ENCODE results near the gene DUOX1.
A peak's percentile ranks its signal among the peaks of the same experiment; 100 is the strongest.

The DUOX1 gene

GRCh38 chr15:45171912-45172311, 42.1 kb downstream of the DUOX1 start:
- no peaks in the 10 kb centered on the region for H3K27me3 ChIP-seq (ENCODE audit: control insufficient read depth, insufficient read depth, low read length)
- H3K9ac ChIP-seq (ENCODE audit: low read length): no peak overlapping the region
- no peak overlapping the region for H3K4me3 ChIP-seq (ENCODE audit: low read depth, low read length)
- H3K36me3 ChIP-seq (ENCODE audit: control insufficient read depth, insufficient read depth, low read length): peaks cover 29% of the 10 kb centered on the region
- H3K27ac ChIP-seq (ENCODE audit: low read depth, low read length): no peak overlapping the region
- H3K9me3 ChIP-seq (ENCODE audit: control insufficient read depth, insufficient read depth, low read depth, low read length): no peaks in the 10 kb centered on the region
- H3K4me1 ChIP-seq (ENCODE audit: control insufficient read depth, insufficient read depth, low read length): peaks cover 27% of the 10 kb centered on the region

GRCh38 chr15:45174069-45174468, 44.3 kb downstream of the DUOX1 start:
- Histone ChIP-seq H3K27ac (ENCODE audit: low read depth, low read length) (no peak overlapping the region), H3K9ac (ENCODE audit: low read length) (no peak overlapping the region), H3K27me3 (ENCODE audit: control insufficient read depth, insufficient read depth, low read length) (no peaks in the 10 kb centered on the region), H3K4me3 (ENCODE audit: low read depth, low read length) (no peak overlapping the region), H3K9me3 (ENCODE audit: control insufficient read depth, insufficient read depth, low read depth, low read length) (no peaks in the 10 kb centered on the region), H3K4me1 (ENCODE audit: control insufficient read depth, insufficient read depth, low read length) (peaks cover 11% of the 10 kb centered on the region), H3K36me3 (ENCODE audit: control insufficient read depth, insufficient read depth, low read length) (peaks cover 36% of the 10 kb centered on the region)

GRCh38 chr15:45174577-45174976, 44.8 kb downstream of the DUOX1 start:
- Histone ChIP-seq H3K36me3 (ENCODE audit: control insufficient read depth, insufficient read depth, low read length) (peaks cover 36% of the 10 kb centered on the region), H3K4me1 (ENCODE audit: control insufficient read depth, insufficient read depth, low read length) (peaks cover 8% of the 10 kb centered on the region), H3K9me3 (ENCODE audit: control insufficient read depth, insufficient read depth, low read depth, low read length) (no peaks in the 10 kb centered on the region), H3K27me3 (ENCODE audit: control insufficient read depth, insufficient read depth, low read length) (no peaks in the 10 kb centered on the region), H3K27ac (ENCODE audit: low read depth, low read length) (no peak overlapping the region), H3K4me3 (ENCODE audit: low read depth, low read length) (no peak overlapping the region), H3K9ac (ENCODE audit: low read length) (no peak overlapping the region)

GRCh38 chr15:45177285-45177684, 47.5 kb downstream of the DUOX1 start:
- no peak overlapping the region for H3K4me3 ChIP-seq (ENCODE audit: low read depth, low read length)
- H3K36me3 ChIP-seq (ENCODE audit: control insufficient read depth, insufficient read depth, low read length): peaks cover 28% of the 10 kb centered on the region
- no peak overlapping the region for H3K9ac ChIP-seq (ENCODE audit: low read length)
- H3K27ac ChIP-seq (ENCODE audit: low read depth, low read length): no peak overlapping the region
- H3K9me3 ChIP-seq (ENCODE audit: control insufficient read depth, insufficient read depth, low read depth, low read length): no peaks in the 10 kb centered on the region
- no peaks in the 10 kb centered on the region for H3K27me3 ChIP-seq (ENCODE audit: control insufficient read depth, insufficient read depth, low read length)
- peaks cover 22% of the 10 kb centered on the region for H3K4me1 ChIP-seq (ENCODE audit: control insufficient read depth, insufficient read depth, low read length)

- H3K9me3 ChIP-seq (ENCODE audit: control insufficient read depth, insufficient read depth, low read depth, low read length): no peaks in the 10 kb centered on the region
- H3K27ac ChIP-seq (ENCODE audit: low read depth, low read length): no peak overlapping the region
- H3K27me3 ChIP-seq (ENCODE audit: control insufficient read depth, insufficient read depth, low read length): no peaks in the 10 kb centered on the region
- H3K9ac ChIP-seq (ENCODE audit: low read length): no peak overlapping the region
- no peak overlapping the region for H3K4me3 ChIP-seq (ENCODE audit: low read depth, low read length)
- H3K4me1 ChIP-seq (ENCODE audit: control insufficient read depth, insufficient read depth, low read length): peaks cover 39% of the 10 kb centered on the region
- peaks cover 23% of the 10 kb centered on the region for H3K36me3 ChIP-seq (ENCODE audit: control insufficient read depth, insufficient read depth, low read length)
Measured at GRCh38 chr15:45179221-45179985, 49.6 kb downstream of the DUOX1 start.

GRCh38 chr15:45180201-45180600, 50.4 kb downstream of the DUOX1 start:
- Histone ChIP-seq H3K36me3 (ENCODE audit: control insufficient read depth, insufficient read depth, low read length) (peaks cover 16% of the 10 kb centered on the region; the same call in 1 of the 2 replicates), H3K9ac (ENCODE audit: low read length) (no peak overlapping the region), H3K27ac (ENCODE audit: low read depth, low read length) (no peak overlapping the region), H3K4me3 (ENCODE audit: low read depth, low read length) (no peak overlapping the region), H3K27me3 (ENCODE audit: control insufficient read depth, insufficient read depth, low read length) (no peaks in the 10 kb centered on the region), H3K4me1 (ENCODE audit: control insufficient read depth, insufficient read depth, low read length) (peaks cover 45% of the 10 kb centered on the region), H3K9me3 (ENCODE audit: control insufficient read depth, insufficient read depth, low read depth, low read length) (no peaks in the 10 kb centered on the region)

GRCh38 chr15:45180648-45181436, 51.0 kb downstream of the DUOX1 start:
- Histone ChIP-seq H3K9me3 (ENCODE audit: control insufficient read depth, insufficient read depth, low read depth, low read length) (no peaks in the 10 kb centered on the region), H3K27ac (ENCODE audit: low read depth, low read length) (no peak overlapping the region), H3K36me3 (ENCODE audit: control insufficient read depth, insufficient read depth, low read length) (peaks cover 13% of the 10 kb centered on the region; the same call in 1 of the 2 replicates), H3K9ac (ENCODE audit: low read length) (no peak overlapping the region), H3K27me3 (ENCODE audit: control insufficient read depth, insufficient read depth, low read length) (no peaks in the 10 kb centered on the region), H3K4me1 (ENCODE audit: control insufficient read depth, insufficient read depth, low read length) (peaks cover 48% of the 10 kb centered on the region), H3K4me3 (ENCODE audit: low read depth, low read length) (no peak overlapping the region)

GRCh38 chr15:45181491-45182285, 51.9 kb downstream of the DUOX1 start:
- no peaks in the 10 kb centered on the region for H3K9me3 ChIP-seq (ENCODE audit: control insufficient read depth, insufficient read depth, low read depth, low read length)
- peaks cover 7% of the 10 kb centered on the region; the same call in 1 of the 2 replicates for H3K36me3 ChIP-seq (ENCODE audit: control insufficient read depth, insufficient read depth, low read length)
- no peak overlapping the region for H3K4me3 ChIP-seq (ENCODE audit: low read depth, low read length)
- peaks cover 57% of the 10 kb centered on the region for H3K4me1 ChIP-seq (ENCODE audit: control insufficient read depth, insufficient read depth, low read length)
- no peak overlapping the region for H3K9ac ChIP-seq (ENCODE audit: low read length)
- no peak overlapping the region for H3K27ac ChIP-seq (ENCODE audit: low read depth, low read length)
- H3K27me3 ChIP-seq (ENCODE audit: control insufficient read depth, insufficient read depth, low read length): no peaks in the 10 kb centered on the region

GRCh38 chr15:45182996-45183395, 53.2 kb downstream of the DUOX1 start:
- H3K27ac ChIP-seq (ENCODE audit: low read depth, low read length): peak overlapping the region; percentile 80; the same call in 1 of the 2 replicates
- peaks cover 1% of the 10 kb centered on the region for H3K27me3 ChIP-seq (ENCODE audit: control insufficient read depth, insufficient read depth, low read length)
- H3K9ac ChIP-seq (ENCODE audit: low read length): no peak overlapping the region
- peaks cover under 1% of the 10 kb centered on the region; the same call in 1 of the 2 replicates for H3K36me3 ChIP-seq (ENCODE audit: control insufficient read depth, insufficient read depth, low read length)
- H3K9me3 ChIP-seq (ENCODE audit: control insufficient read depth, insufficient read depth, low read depth, low read length): no peaks in the 10 kb centered on the region
- no peak overlapping the region for H3K4me3 ChIP-seq (ENCODE audit: low read depth, low read length)
- H3K4me1 ChIP-seq (ENCODE audit: control insufficient read depth, insufficient read depth, low read length): peaks cover 60% of the 10 kb centered on the region

GRCh38 chr15:45183511-45183910, 53.7 kb downstream of the DUOX1 start:
- Histone ChIP-seq H3K9ac (ENCODE audit: low read length) (peak overlapping the region; percentile 23), H3K4me1 (ENCODE audit: control insufficient read depth, insufficient read depth, low read length) (peaks cover 60% of the 10 kb centered on the region), H3K36me3 (ENCODE audit: control insufficient read depth, insufficient read depth, low read length) (no peaks in the 10 kb centered on the region), H3K27me3 (ENCODE audit: control insufficient read depth, insufficient read depth, low read length) (peaks cover 7% of the 10 kb centered on the region), H3K9me3 (ENCODE audit: control insufficient read depth, insufficient read depth, low read depth, low read length) (no peaks in the 10 kb centered on the region), H3K27ac (ENCODE audit: low read depth, low read length) (peak overlapping the region; percentile 80; the same call in 1 of the 2 replicates), H3K4me3 (ENCODE audit: low read depth, low read length) (no peak overlapping the region)
